ENCODE data around the gene SETX. TPM values are rescaled to one million over a fixed set of nuclear protein-coding genes. Genes with fewer than 3 reads are reported as not detected.

SETX gene
- total RNA-seq, 1 experiment from 2014 or later = 44.3 TPM

DNA sequence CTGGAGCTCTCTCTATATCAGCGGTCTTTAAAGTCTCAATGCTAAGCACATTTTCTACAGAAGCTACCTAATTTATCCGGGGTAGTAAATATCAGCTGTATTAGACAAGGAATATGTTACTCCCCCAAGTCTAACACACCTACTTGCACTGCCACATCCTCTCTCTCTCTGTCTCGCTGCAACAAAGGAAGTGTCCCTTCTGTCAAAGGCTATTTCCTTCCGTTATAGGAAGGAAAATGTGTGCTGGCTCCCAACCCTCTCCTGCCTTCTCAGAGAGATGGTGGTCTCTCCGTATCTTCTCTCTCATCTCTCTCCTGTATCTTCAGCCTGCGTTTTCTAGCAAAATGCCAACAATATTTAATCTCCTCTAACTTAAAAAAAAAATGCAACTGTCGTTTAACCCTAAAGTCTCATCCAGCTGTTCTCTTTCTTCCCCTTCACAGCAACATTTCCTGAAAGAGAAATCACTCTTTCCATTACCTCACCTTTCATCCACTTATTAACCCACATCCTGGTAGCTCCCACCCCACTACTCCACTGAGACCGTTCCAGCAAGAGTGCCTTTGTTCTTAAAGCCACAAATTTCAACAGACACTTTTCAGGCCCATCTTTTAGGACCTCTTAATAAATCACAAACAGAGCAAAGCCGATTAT lies 49.6 kb upstream of the SETX start:
- H3K36me3 Mint-ChIP-seq (ENCODE audit: insufficient read depth in 1 of 3, low read depth in 3 of 3) = peaks cover 23 to 47% (median 36%) of the 10 kb centered on the region in 3 experiments
- peak overlapping the region; percentile 34 to 87; a peak in 4 of 5 replicates for H3K4me3 Mint-ChIP-seq
- H3K79me2 ChIP-seq (ENCODE audit: insufficient read depth, low read length) = peaks cover 9% of the 10 kb centered on the region; the same call in 1 of the 2 replicates
- H3K18ac ChIP-seq (ENCODE audit: insufficient read length, low read depth, low read length) = no peak overlapping the region
- TF ChIP-seq CTCF (conservative IDR thresholded peaks at IDR 0.05) = no peak
- H3K56ac ChIP-seq (ENCODE audit: insufficient read length, low read depth, low read length) = no peak overlapping the region
- no peaks in the 10 kb centered on the region for H4K20me1 ChIP-seq (ENCODE audit: control insufficient read depth, insufficient read depth, insufficient read length)
- H3K27ac ChIP-seq (ENCODE audit: insufficient read length, low read depth, low read length) = no peak overlapping the region
- H4K91ac ChIP-seq (ENCODE audit: insufficient read length, low read depth, low read length) = no peak overlapping the region
- peak overlapping the region in 1 of 3 experiments; percentile 36; a peak in 1 of 7 replicates for H3K27ac Mint-ChIP-seq
- H3K4me2 ChIP-seq (ENCODE audit: insufficient read depth, insufficient read length, low read length) = no peak overlapping the region
- no peaks in the 10 kb centered on the region; a peak in 1 of 5 replicates for H3K9me3 Mint-ChIP-seq
- H2BK15ac ChIP-seq (ENCODE audit: low read depth, low read length) = no peak overlapping the region
- no peak overlapping the region for H3K23ac ChIP-seq (ENCODE audit: insufficient read length, low read depth, low read length)
- H3K4ac ChIP-seq (ENCODE audit: low read depth, low read length) = no peak overlapping the region
- no peak overlapping the region for H3K14ac ChIP-seq (ENCODE audit: insufficient read depth, low read length)
- H3T11ph ChIP-seq (ENCODE audit: low read length) = no peak overlapping the region
- no peak overlapping the region for H2BK20ac ChIP-seq (ENCODE audit: low read depth, low read length, poor library complexity, severe bottlenecking)
- H3K9ac ChIP-seq (ENCODE audit: extremely low read depth, insufficient read length, low read length) = no peak overlapping the region
- H3K9me3 ChIP-seq (ENCODE audit: control insufficient read depth, low read depth, low read length) = no peaks in the 10 kb centered on the region
- no peak overlapping the region for H4K5ac ChIP-seq (ENCODE audit: insufficient read length, low read depth, low read length)
- no peak overlapping the region for H2BK120ac ChIP-seq (ENCODE audit: low read depth, low read length, poor library complexity, severe bottlenecking)
- DNase-seq = no peak
- peaks cover 13 to 14% of the 10 kb centered on the region in 2 experiments for H3K4me1 Mint-ChIP-seq
- H3K79me1 ChIP-seq (ENCODE audit: insufficient read depth, low read depth, low read length, poor library complexity, severe bottlenecking) = peaks cover 6% of the 10 kb centered on the region
- no peak overlapping the region for H4K8ac ChIP-seq (replicated peaks; ENCODE audit: insufficient read length, low read depth, low read length)
- H3K27me3 ChIP-seq (ENCODE audit: insufficient read depth, low read length) = no peaks in the 10 kb centered on the region; the same call in 1 of the 2 replicates
- no peak overlapping the region for H2BK12ac ChIP-seq (ENCODE audit: insufficient read length, low read depth, low read length)
- no peaks in the 10 kb centered on the region for H3K23me2 ChIP-seq (ENCODE audit: insufficient read length, low read depth, low read length, poor library complexity, severe bottlenecking)
- no peak overlapping the region for H2BK5ac ChIP-seq (ENCODE audit: insufficient read length, low read length)
- H3K4me1 ChIP-seq (ENCODE audit: insufficient read depth, low read length) = peaks cover 3% of the 10 kb centered on the region; the same call in 1 of the 2 replicates
- peaks cover 11% of the 10 kb centered on the region for H3K27me3 Mint-ChIP-seq (ENCODE audit: low read depth)
- WGBS (ENCODE audit: extremely low coverage, insufficient read length, low lambda C conversion rate) = no CpG with 5 or more reads among the region's 9 CpGs
- H2AK5ac ChIP-seq (ENCODE audit: insufficient read length, low read length) = no peak overlapping the region
- no peak overlapping the region for H2AFZ ChIP-seq (ENCODE audit: low read length)
